Measurements from ENCODE around the gene HSPE1.
"Not testable (repeated sequence)": the region's sequence is repeated elsewhere in the genome, so short reads cannot be mapped to it uniquely, and the experiment has no call there.

HSPE1 gene

DNA sequence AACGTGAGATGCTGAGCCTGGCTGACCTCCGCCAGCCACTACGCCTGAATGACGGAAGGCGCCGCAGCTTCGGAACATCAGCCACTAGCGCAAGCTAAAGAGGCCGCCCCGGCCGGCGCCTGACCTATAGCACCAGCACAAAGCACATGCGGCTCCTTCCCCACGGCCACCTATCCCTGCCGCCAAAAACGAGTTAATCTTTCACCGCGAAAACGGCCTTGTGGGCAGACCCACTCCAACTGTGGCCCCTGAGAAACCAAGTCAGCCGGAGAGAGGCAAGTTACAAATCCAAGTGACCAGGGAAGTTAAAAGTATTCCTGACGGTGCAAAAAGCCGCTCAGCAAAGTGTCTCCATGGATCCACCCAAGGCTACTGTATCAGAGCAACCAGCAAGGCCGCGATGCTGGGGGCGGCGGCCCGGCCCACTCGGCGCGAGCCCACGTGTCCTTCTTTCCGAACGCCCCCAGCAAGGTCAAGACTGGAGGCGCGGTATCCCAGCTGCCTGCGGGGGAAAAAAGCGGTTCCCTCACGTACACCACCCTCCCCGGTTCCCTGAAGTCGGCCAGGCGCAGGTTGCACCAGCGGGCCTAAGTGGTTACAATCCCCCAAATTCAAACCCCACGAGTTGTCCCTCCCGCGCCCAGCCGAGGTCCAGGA lies 1.1 kb upstream of the HSPE1 start:
- peak; percentile 58 for DNase-seq

DNA sequence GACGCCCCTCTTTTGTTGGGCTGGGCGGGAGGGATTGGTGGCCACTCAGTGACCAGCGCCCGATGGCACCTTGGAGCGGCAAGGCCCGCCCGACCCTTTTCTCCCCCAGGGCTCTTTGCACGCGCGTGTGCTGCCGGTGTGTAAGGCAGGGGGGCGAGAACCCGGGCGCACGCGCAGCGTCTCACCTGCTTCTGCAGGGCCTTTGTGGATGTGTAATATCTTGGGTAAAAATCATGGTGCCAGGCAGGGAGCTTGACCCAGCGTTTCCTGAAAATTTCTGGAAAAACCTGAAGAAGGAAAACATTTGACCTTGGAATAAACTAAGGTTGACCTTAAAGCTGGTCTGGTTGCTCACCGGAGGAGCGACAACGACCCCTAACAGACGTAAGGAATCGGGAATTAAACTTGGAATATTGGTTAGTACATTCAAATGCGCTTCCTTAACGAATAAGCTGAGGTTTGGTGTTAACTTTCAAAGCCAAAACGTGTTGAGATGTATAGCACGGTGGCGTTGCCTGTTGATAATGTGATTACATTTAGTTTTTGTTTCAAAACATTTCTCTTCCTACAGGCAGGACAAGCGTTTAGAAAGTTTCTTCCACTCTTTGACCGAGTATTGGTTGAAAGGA lies 438 bp downstream of the HSPE1 start:
- DNase-seq = no peak

DNA sequence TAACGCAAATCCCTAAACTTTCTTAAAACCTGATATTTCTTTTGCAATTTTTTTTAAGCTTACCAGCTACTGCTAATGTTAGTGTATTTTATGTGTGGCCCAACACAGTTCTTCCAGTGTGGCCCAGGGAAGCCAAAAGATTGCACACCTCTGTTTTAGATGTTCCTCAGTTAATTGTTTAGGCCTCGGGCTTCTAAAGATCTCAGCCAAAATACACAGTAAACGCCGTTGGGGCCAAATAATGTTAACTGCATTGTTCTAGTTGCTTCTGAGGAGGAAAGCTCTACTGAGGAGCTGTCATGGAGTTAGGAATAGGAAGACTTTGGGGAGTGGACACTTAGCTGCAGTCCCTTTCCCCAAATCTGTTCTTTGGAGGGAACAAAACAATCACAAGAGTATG lies 2.0 kb downstream of the HSPE1 start:
- no peak for DNase-seq

DNA sequence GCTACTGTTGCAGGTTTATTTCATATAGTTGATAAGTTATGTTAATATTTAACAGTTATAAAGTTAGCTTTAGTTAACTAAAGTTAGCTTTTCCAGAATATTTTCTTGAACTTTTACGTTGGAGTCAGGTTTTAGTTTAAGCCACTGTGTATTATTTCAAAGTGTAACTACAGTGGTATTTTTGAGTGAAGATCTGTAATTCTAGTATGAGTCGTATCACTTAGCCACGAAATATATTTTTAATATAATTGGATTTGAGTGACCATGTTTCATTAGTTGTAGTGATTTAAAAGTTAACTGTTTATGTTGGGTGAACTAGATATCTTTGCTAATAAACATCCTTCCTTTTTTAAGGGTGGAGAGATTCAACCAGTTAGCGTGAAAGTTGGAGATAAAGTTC lies 2.5 kb downstream of the HSPE1 start:
- no peak for DNase-seq

DNA sequence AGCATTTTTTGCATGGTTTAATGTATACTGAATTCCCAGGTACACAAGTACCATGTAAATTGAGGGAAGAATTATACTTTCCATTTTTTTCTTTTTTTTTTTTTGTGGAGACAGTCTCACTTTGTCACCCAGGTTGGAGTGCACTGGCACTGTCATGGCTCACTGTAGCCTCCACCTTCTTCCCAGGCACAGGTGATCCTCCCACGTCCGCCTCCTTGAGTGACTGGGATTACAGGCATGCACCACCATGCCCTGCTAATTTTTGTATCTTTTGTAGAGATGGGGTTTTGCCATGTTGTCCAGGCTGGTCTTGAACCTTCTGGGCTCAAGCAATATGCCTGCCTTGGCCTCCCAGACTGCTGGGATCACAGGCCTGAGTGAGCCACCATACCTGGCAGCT lies 3.8 kb downstream of the HSPE1 start:
- DNase-seq = no peak

DNA sequence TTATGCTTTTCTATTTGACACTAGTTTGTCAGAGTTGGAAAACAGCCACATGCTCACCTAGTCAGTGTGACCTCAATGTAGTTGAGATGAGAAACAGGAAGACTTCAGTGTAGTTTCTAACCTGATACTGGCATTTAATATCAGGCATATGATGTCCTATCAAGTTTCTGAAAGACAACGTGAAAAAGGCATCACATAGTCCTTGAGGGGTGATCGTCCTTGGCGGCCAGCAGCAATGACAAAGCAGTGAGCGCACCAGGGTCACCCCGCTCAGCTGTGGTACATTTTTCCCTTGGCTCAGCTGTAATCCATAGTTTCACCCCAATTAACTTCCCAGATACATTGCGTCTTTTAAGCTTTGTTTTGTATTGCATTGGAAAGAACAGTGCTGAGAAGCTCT lies 4.3 kb downstream of the HSPE1 start:
- no peak for DNase-seq

DNA sequence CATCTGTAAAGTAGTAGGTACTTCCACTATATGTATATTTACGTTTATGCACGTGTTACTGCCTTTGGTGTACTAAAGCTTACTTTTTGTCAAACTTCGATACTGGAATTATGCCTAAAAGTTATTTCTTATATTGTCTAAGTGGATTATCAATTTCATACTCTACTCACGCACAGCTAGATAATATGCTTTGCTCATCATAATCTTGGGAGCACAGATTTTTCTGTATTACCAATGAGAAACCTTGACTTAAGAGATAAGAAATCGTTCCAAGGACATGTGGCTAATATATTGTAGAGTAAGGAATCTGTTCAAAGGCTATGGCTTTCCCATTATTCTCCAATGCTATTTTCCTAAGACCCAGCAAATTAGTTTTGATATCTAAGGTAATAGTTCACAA lies 6.5 kb downstream of the HSPE1 start:
- no peak for DNase-seq

DNA sequence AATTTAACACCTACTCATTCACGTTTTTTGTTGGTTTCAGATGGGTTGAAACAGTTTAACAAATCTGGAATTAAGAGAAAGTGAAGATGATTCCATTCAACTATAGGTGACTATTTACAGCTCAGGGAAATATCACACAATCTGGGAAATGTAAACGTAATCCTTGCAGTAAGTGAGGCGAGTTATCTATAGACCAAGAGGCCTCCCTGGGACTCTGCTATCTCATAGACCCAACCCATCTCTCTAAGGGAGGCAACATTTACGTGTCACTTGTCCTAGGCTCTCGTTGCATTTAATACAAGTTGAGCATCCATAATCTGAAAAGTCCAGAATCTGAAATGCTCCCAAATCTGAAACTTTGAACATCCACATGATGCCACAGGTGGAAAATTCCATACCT lies 13.7 kb downstream of the HSPE1 start:
- DNase-seq = no peak

DNA sequence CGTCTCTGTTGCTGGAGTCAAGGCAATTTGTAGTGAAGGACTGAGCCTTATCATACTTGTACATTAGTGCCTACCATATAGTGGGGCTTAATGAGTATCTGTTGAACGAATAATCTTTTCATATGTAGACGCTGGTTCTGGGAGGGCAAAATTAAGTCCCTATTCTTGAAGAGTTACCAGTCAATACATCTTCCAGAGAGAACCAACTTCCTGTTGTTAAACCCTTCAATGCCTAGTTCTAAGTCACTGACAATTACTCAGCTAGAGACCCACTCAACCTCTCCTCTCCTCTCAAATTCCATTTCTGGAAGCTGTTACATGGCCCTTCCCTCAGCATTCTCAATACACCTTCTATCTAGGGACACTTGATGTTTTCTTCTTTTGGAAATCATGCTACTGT lies 14.6 kb downstream of the HSPE1 start:
- DNase-seq = no peak

DNA sequence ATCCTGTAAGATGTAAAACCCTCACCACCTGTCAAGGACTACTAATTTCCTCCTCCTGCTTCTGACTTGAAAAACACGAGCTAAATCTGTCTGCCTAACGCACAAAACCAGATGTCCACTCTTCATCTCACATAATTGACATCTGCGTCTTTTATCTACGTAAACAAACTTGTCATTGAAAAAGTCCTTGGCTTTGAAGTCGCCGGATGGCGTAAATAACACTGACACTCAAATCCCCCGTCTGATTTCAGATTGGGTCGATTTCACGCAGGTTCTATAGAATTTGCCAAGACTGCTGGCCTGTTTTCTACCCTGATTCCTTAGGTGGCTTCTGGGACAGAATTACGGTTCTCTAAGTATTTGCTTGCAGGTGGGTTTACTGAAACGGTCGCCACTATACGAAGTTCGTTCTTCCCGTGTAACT lies 15.1 kb downstream of the HSPE1 start:
- no peak for DNase-seq

DNA sequence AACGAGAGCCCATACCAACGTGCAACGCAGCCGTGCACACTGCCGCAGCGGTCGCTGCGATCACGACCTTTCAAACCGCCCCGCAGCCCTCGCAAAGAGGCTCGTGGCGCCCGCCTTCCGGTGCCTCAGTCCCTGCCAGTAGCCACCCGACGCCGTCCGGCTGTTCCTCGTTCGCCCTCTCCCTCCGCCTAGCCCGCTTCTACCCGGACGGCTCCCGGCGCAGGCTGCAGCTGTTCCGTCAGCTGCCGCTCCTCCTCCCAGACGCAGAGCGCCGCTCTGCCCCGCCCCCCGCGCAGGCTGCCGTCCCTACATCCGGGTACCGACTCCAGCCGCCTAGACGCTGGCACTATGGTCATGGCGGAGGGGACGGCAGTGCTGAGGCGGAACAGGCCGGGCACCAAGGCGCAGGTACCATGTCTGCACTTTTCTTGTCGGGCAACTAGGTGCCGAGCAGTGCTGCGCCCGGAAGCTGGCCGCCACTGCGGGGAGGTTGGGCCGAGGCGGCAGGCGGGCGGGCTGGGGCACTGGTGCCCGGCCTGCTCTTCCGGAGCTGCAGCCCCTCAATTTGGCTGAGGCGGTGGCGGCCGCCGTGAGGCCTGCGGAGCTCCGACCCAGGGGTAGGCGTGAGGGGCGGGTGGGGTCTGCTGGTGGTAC lies 15.7 kb downstream of the HSPE1 start, which contains the start of gene MOB4:
Gene MOB4, plus strand, starts transcription at position 328 of the 654 bp plus-strand sequence. Its CDS starts 21 bp downstream, at position 349.
- DNase-seq = peak; percentile 94

DNA sequence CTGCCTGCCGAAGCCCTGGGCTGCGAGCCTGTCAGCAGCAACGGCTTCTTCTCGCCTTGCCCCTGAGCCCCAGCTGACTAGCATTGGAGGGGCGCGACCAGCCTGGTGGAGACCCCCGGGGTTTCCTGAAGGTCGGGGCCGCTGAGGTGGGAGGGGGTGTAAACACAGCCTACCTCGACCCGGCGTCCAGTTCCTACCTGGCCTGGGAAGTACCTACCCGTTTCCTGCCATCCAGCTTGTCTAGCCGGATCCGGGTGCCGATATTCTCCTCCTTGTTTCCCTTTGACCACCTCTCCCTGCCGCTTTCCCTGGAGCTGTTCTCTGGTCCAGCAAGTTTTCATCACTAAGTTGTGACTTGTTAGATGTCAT lies 16.2 kb downstream of the HSPE1 start:
- DNase-seq = no peak

DNA sequence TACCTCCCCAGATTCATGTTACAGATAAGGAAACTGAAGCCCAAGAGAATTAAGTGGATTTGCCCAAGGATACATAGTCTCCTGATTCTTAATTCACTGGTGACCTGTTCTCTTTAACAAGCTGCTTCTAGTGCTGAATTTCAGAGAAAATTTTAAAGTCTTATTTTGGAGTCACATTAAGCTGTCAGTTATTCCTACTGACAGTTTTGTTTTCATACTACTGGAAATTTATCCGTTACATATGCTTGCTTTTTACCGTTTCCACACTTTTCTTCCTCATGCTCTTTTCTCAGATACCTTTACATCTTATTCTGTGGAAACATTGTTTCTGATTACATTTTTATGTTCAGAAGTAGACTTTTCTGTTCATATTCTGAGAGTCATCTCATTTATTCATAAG lies 17.0 kb downstream of the HSPE1 start:
- DNase-seq = no peak

DNA sequence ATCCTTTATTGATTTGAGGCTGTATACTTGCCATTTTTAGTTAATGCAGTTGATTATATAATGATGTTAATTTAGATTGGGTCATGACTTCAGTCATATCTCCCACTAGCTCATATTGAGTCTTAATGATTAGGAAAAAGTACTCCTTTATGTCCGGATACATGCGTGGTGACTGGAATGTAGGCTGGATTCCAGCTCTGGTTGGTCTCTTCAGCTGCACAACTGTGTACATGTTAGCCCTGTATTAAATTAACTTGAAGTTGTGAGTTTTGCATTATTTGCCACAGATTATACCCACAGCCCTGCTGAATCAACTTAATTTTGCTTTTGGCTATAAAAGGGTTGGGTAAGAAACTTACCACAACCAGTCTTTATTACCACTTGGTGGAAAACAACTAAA lies 38.2 kb downstream of the HSPE1 start:
- no peak for DNase-seq

DNA sequence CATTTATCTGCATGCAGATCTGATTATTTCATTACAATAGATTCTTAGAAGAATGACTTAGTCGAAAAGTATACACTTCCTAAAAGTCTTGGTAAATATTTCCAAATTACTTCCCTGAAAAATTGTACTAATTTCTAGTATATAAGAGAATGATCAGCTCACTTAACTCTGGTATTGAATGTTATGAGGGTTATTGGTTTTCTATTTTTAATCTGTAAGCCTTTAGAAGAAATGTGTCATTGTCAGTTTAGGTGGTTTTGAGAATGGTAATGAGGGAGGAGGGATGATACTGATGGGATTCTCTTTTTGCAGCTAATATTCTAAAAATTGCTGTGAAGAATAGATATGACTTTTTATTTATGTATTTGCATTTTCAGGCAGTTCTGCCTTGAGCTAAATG lies 39.6 kb downstream of the HSPE1 start:
- DNase-seq = no peak

DNA sequence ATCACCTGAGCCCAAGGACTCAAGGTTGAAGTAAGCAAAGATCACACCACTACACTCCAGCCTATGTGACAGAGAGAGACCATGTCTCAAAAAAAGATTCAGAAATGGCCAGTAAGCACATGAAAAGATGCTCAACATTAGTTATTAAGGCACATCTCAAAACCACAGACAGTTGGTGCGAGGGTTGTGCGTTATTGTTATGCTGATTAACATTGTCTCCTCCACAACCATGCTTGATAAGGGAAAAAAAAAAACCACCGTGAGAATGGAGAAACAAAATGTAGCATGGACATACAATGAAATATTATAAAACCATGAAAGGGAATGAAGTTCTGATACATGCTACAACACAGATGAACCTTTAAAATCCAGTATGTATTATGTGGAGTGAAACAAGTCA lies 43.0 kb downstream of the HSPE1 start:
- no peak for DNase-seq

DNA sequence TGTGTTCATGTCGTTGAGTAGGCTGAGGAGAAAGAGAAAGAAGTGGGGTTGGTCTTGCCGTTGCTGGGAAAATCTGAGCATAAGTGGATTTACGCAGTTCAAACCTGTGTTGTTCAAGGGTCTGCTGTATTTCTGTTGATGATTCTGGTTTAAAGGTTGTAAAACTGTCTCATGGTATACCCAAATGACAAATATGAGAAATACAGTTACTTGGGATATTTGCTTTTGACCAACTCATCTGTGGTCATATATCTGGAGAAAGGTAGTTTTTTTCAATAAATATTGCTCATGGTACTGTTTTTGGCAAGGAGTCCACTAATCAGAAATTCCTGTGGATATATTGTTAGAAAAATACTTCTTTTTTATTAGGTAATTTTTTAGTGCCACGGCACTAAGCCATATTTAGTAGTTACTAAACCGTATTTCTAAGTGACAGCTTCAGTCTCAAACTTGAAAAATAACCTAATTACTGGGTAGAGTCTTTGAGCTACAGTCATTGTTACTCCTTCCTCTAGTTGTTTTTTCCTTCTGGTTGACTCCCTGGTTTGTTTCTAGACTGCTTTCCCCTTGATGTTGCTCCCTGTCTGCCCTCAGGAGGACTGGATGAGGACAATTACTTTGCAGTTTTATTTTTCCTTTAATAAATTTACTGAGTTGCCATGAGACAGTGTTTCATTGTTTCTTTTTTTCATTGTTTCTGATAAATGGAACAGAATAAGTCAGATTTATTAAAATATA lies 47.2 kb downstream of the HSPE1 start:
- DNase-seq = no peak

DNA sequence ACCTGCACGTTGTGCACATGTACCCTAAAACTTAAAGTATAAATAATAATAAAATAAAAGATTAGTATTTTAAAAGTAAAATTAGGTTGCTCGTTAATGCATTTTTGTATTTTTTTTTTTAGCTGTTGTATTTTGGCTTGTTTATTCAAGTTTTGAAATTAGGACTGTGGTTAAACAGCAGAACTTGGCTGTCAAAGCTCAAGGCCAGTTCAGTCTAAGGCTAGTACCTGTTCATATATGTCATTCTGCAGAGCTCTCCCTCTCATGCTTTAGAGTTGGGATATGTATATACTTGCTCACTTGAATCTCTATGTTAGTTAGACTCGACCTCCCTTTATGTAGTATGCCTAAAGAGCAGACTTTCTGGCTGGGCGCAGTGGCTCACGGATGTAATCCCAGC lies 48.4 kb downstream of the HSPE1 start:
- no peak for DNase-seq

DNA sequence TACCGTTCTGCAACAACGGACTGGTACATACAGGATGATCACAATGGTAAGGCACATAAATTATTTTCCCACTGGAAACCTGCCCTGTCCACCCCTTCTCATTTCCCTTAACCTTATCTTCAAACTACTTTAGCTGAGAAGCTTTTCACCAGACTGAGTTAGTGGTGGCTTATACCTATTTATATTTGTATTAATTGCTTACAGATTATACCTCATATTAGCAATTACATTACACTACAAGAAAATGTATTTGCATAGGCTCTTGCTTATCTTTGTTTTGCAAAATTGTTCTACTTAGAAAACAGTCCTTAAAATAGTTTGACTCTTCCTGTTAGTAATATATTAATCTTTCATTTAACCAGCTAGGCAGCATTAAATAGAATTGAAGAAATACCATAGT lies 51.1 kb downstream of the HSPE1 start:
- not testable (repeated sequence) for DNase-seq
